ENCODE results near the gene LRP1.
A peak's percentile ranks its signal among the peaks of the same experiment; 100 is the strongest.

Gene LRP1

GRCh38 chr12:57088354-57089270, 39.7 kb upstream of the LRP1 start, which contains the start of gene NAB2:
Gene NAB2 (plus strand): TSS chr12:57089114. CDS start chr12:57089272, 158 bp downstream.
- Histone ChIP-seq H3K27ac (ENCODE audit: low read depth, low read length) (peak within 1 kb of the TSS; percentile 99), H3K9me3 (ENCODE audit: control insufficient read depth in 5 of 5, low read length in 5 of 5) (no peaks in the 10 kb centered on the region), H3K36me3 (ENCODE audit: control insufficient read depth in 5 of 5, insufficient read depth in 5 of 5, low read length in 5 of 5) (peaks cover 0 to 28% (median 24%) of the 10 kb centered on the region in 5 donors), H3K4me3 (ENCODE audit: low read depth in 1 of 5, low read length in 5 of 5) (peak within 1 kb of the TSS; percentile 80 to 86 (median 83)), H3K9ac (ENCODE audit: low read length in 5 of 5) (peak within 1 kb of the TSS; percentile 65 to 88 (median 76)), H3K27me3 (ENCODE audit: control insufficient read depth in 5 of 5, insufficient read depth in 4 of 5, low read length in 5 of 5) (no peaks in the 10 kb centered on the region), H3K4me1 (ENCODE audit: control insufficient read depth in 5 of 5, insufficient read depth in 5 of 5, low read length in 5 of 5) (peaks cover 8 to 66% (median 52%) of the 10 kb centered on the region in 5 donors)

GRCh38 chr12:57089271-57090245, 38.7 kb upstream of the LRP1 start:
- H3K36me3 ChIP-seq (ENCODE audit: control insufficient read depth in 5 of 5, insufficient read depth in 5 of 5, low read length in 5 of 5) = peaks cover 0 to 35% (median 31%) of the 10 kb centered on the region in 5 donors
- H3K27ac ChIP-seq (ENCODE audit: low read depth, low read length) = peak overlapping the region; percentile 80
- no peaks in the 10 kb centered on the region for H3K27me3 ChIP-seq (ENCODE audit: control insufficient read depth in 5 of 5, insufficient read depth in 4 of 5, low read length in 5 of 5)
- no peaks in the 10 kb centered on the region for H3K9me3 ChIP-seq (ENCODE audit: control insufficient read depth in 5 of 5, low read length in 5 of 5)
- peak overlapping the region in 4 of 5 donors; percentile 66 to 81 (median 74) for H3K9ac ChIP-seq (ENCODE audit: low read length in 5 of 5)
- peaks cover 8 to 73% (median 52%) of the 10 kb centered on the region in 5 donors for H3K4me1 ChIP-seq (ENCODE audit: control insufficient read depth in 5 of 5, insufficient read depth in 5 of 5, low read length in 5 of 5)
- peak overlapping the region; percentile 80 to 86 (median 83) for H3K4me3 ChIP-seq (ENCODE audit: low read depth in 1 of 5, low read length in 5 of 5)

- peak overlapping the region; percentile 1 to 86 (median 64) for H3K4me3 ChIP-seq (ENCODE audit: low read depth in 1 of 5, low read length in 5 of 5)
- H3K9me3 ChIP-seq (ENCODE audit: control insufficient read depth in 5 of 5, low read length in 5 of 5) = no peaks in the 10 kb centered on the region
- no peaks in the 10 kb centered on the region for H3K27me3 ChIP-seq (ENCODE audit: control insufficient read depth in 5 of 5, insufficient read depth in 4 of 5, low read length in 5 of 5)
- H3K36me3 ChIP-seq (ENCODE audit: control insufficient read depth in 5 of 5, insufficient read depth in 5 of 5, low read length in 5 of 5) = peaks cover 0 to 44% (median 40%) of the 10 kb centered on the region in 5 donors
- H3K4me1 ChIP-seq (ENCODE audit: control insufficient read depth in 5 of 5, insufficient read depth in 5 of 5, low read length in 5 of 5) = peaks cover 8 to 71% (median 48%) of the 10 kb centered on the region in 5 donors
- H3K27ac ChIP-seq (ENCODE audit: low read depth, low read length) = peak overlapping the region; percentile 41
- peak overlapping the region in 3 of 5 donors; percentile 55 to 75 (median 69) for H3K9ac ChIP-seq (ENCODE audit: low read length in 5 of 5)
Measured at GRCh38 chr12:57090490-57090889, 37.8 kb upstream of the LRP1 start.

GRCh38 chr12:57090924-57091637, 37.2 kb upstream of the LRP1 start:
- Histone ChIP-seq H3K4me1 (ENCODE audit: control insufficient read depth in 5 of 5, insufficient read depth in 5 of 5, low read length in 5 of 5) (peaks cover 6 to 65% (median 42%) of the 10 kb centered on the region in 5 donors), H3K4me3 (ENCODE audit: low read depth in 1 of 5, low read length in 5 of 5) (peak overlapping the region; percentile 1 to 86 (median 64)), H3K9me3 (ENCODE audit: control insufficient read depth in 5 of 5, low read length in 5 of 5) (no peaks in the 10 kb centered on the region), H3K27me3 (ENCODE audit: control insufficient read depth in 5 of 5, insufficient read depth in 4 of 5, low read length in 5 of 5) (no peaks in the 10 kb centered on the region), H3K27ac (ENCODE audit: low read depth, low read length) (peak overlapping the region; percentile 41), H3K9ac (ENCODE audit: low read length in 5 of 5) (peak overlapping the region in 1 of 5 donors; percentile 69), H3K36me3 (ENCODE audit: control insufficient read depth in 5 of 5, insufficient read depth in 5 of 5, low read length in 5 of 5) (peaks cover 0 to 50% (median 46%) of the 10 kb centered on the region in 5 donors)

- Histone ChIP-seq H3K27me3 (ENCODE audit: control insufficient read depth in 5 of 5, insufficient read depth in 4 of 5, low read length in 5 of 5) (no peaks in the 10 kb centered on the region), H3K4me1 (ENCODE audit: control insufficient read depth in 5 of 5, insufficient read depth in 5 of 5, low read length in 5 of 5) (peaks cover 5 to 57% (median 37%) of the 10 kb centered on the region in 5 donors), H3K27ac (ENCODE audit: low read depth, low read length) (no peak overlapping the region), H3K9me3 (ENCODE audit: control insufficient read depth in 5 of 5, low read length in 5 of 5) (no peaks in the 10 kb centered on the region), H3K36me3 (ENCODE audit: control insufficient read depth in 5 of 5, insufficient read depth in 5 of 5, low read length in 5 of 5) (peaks cover 0 to 58% (median 54%) of the 10 kb centered on the region in 5 donors), H3K9ac (ENCODE audit: low read length in 5 of 5) (no peak overlapping the region), H3K4me3 (ENCODE audit: low read depth in 1 of 5, low read length in 5 of 5) (no peak overlapping the region)
Measured at GRCh38 chr12:57091638-57092528, 36.4 kb upstream of the LRP1 start.

GRCh38 chr12:57092529-57092862, 35.8 kb upstream of the LRP1 start:
- no peak overlapping the region for H3K4me3 ChIP-seq (ENCODE audit: low read depth in 1 of 5, low read length in 5 of 5)
- H3K4me1 ChIP-seq (ENCODE audit: control insufficient read depth in 5 of 5, insufficient read depth in 5 of 5, low read length in 5 of 5) = peaks cover 5 to 56% (median 37%) of the 10 kb centered on the region in 5 donors
- H3K9ac ChIP-seq (ENCODE audit: low read length in 5 of 5) = no peak overlapping the region
- H3K27ac ChIP-seq (ENCODE audit: low read depth, low read length) = no peak overlapping the region
- H3K27me3 ChIP-seq (ENCODE audit: control insufficient read depth in 5 of 5, insufficient read depth in 4 of 5, low read length in 5 of 5) = no peaks in the 10 kb centered on the region
- H3K36me3 ChIP-seq (ENCODE audit: control insufficient read depth in 5 of 5, insufficient read depth in 5 of 5, low read length in 5 of 5) = peaks cover 4 to 64% (median 60%) of the 10 kb centered on the region in 5 donors
- no peaks in the 10 kb centered on the region for H3K9me3 ChIP-seq (ENCODE audit: control insufficient read depth in 5 of 5, low read length in 5 of 5)

GRCh38 chr12:57092876-57093414, 35.3 kb upstream of the LRP1 start:
- peaks cover 5 to 53% (median 36%) of the 10 kb centered on the region in 5 donors for H3K4me1 ChIP-seq (ENCODE audit: control insufficient read depth in 5 of 5, insufficient read depth in 5 of 5, low read length in 5 of 5)
- no peak overlapping the region for H3K27ac ChIP-seq (ENCODE audit: low read depth, low read length)
- no peaks in the 10 kb centered on the region for H3K9me3 ChIP-seq (ENCODE audit: control insufficient read depth in 5 of 5, low read length in 5 of 5)
- no peak overlapping the region for H3K9ac ChIP-seq (ENCODE audit: low read length in 5 of 5)
- peaks cover 7 to 68% (median 65%) of the 10 kb centered on the region in 5 donors for H3K36me3 ChIP-seq (ENCODE audit: control insufficient read depth in 5 of 5, insufficient read depth in 5 of 5, low read length in 5 of 5)
- H3K27me3 ChIP-seq (ENCODE audit: control insufficient read depth in 5 of 5, insufficient read depth in 4 of 5, low read length in 5 of 5) = no peaks in the 10 kb centered on the region
- H3K4me3 ChIP-seq (ENCODE audit: low read depth in 1 of 5, low read length in 5 of 5) = no peak overlapping the region

- H3K36me3 ChIP-seq (ENCODE audit: control insufficient read depth in 5 of 5, insufficient read depth in 5 of 5, low read length in 5 of 5) = peaks cover 9 to 75% (median 71%) of the 10 kb centered on the region in 5 donors
Measured at GRCh38 chr12:57093415-57094207, 34.7 kb upstream of the LRP1 start.

More at GRCh38 chr12:57093415-57094207, 34.7 kb upstream of the LRP1 start:
- Histone ChIP-seq H3K9me3 (ENCODE audit: control insufficient read depth in 5 of 5, low read length in 5 of 5) (no peaks in the 10 kb centered on the region), H3K4me1 (ENCODE audit: control insufficient read depth in 5 of 5, insufficient read depth in 5 of 5, low read length in 5 of 5) (peaks cover 5 to 48% (median 30%) of the 10 kb centered on the region in 5 donors), H3K9ac (ENCODE audit: low read length in 5 of 5) (no peak overlapping the region), H3K27ac (ENCODE audit: low read depth, low read length) (peak overlapping the region; percentile 44), H3K27me3 (ENCODE audit: control insufficient read depth in 5 of 5, insufficient read depth in 4 of 5, low read length in 5 of 5) (no peaks in the 10 kb centered on the region), H3K4me3 (ENCODE audit: low read depth in 1 of 5, low read length in 5 of 5) (peak overlapping the region in 1 of 5 donors; percentile 22)
